C4-2B (cell line): ENCODE results near the gene PIP4K2B.

Experiments used
- H3K27ac ChIP-seq: fragments of 450-650 bp; 2 replicates; pipeline ENCODE4 v1.5.1; 2017
- CTCF ChIP-seq: fragments of 450-650 bp; conservative IDR thresholded peaks from 2 replicates; pipeline ENCODE4 v1.5.1; 2017; ENCODE audit warnings: mild to moderate bottlenecking
- ZFX ChIP-seq: fragments of 450-650 bp; IDR thresholded peaks from 2 replicates; pipeline ENCODE4 v1.6.1; 2017

Gene PIP4K2B

GRCh38 chr17:38751808-38752307 is 47.5 kb downstream of the PIP4K2B start:
- H3K27ac ChIP-seq = peak overlapping the region; percentile 93
- no peak for TF ChIP-seq ZFX
- no peak for TF ChIP-seq CTCF

- H3K27ac ChIP-seq = peak overlapping the region; percentile 97
- no peak for TF ChIP-seq ZFX
These were observed 48.1 kb downstream of the PIP4K2B start for GRCh38 chr17:38751144-38751807.

GRCh38 chr17:38750312-38751121 is 48.8 kb downstream of the PIP4K2B start:
- TF ChIP-seq ZFX (no peak), CTCF (no peak)
- H3K27ac ChIP-seq = peak overlapping the region; percentile 97

- no peak for TF ChIP-seq CTCF
- no peak for TF ChIP-seq ZFX
- peak overlapping the region; percentile 97 for H3K27ac ChIP-seq
These were observed 49.4 kb downstream of the PIP4K2B start for GRCh38 chr17:38750044-38750311.

GRCh38 chr17:38749223-38750043 is 49.9 kb downstream of the PIP4K2B start:
- peak overlapping the region; percentile 97 for H3K27ac ChIP-seq
- TF ChIP-seq ZFX (peak; percentile 65; the same call in 1 of the 2 replicates), CTCF (no peak; the same call in 1 of the 2 replicates)

- no peak for TF ChIP-seq CTCF
- H3K27ac ChIP-seq = peak overlapping the region; percentile 97
These were observed 50.5 kb downstream of the PIP4K2B start for GRCh38 chr17:38748892-38749222.

GRCh38 chr17:38748149-38748891 is 51.0 kb downstream of the PIP4K2B start, which contains the start of gene PCGF2:
Gene PCGF2, minus strand, starts transcription at chr17:38748336. Its CDS starts 7,934 bp downstream, at chr17:38740402.
- TF ChIP-seq ZFX (no peak), CTCF (no peak)
- peak within 1 kb of the TSS; percentile 97 for H3K27ac ChIP-seq
